Urinary bladder (tissue), 4 donors: ENCODE measurements around the gene SMPX. TPM values are rescaled to one million over a fixed set of nuclear protein-coding genes. Genes with fewer than 3 reads are reported as not detected.

Experiments used
- DNase-seq: peaks from one replicate; pipeline ENCODE4 v3.0.0-alpha.2; 2015; ENCODE audit errors: extremely low spot score
- H3K27ac ChIP-seq: one replicate; pipeline ENCODE4 v1.5.1; 2013; ENCODE audit warnings: low read depth, mild to moderate bottlenecking, moderate library complexity
- H3K36me3 ChIP-seq: one replicate; pipeline ENCODE4 v1.6.1; 2013; ENCODE audit warnings: mild to moderate bottlenecking, moderate library complexity; ENCODE audit not compliant: insufficient read depth
- H3K4me1 ChIP-seq: one replicate; pipeline ENCODE4 v1.6.1; 2013; ENCODE audit warnings: mild to moderate bottlenecking, moderate library complexity; ENCODE audit not compliant: insufficient read depth
- H3K4me3 ChIP-seq: one replicate; pipeline ENCODE4 v1.5.1; 2013; ENCODE audit warnings: low read depth, low read length
- WGBS: extraction: QIAGEN DNeasy Blood & Tissue Kit; methylation state at CpG from one replicate; pipeline ENCODE4 v1.1.7; 2013; 5-methylcytosine and 5-hydroxymethylcytosine counted together
- polyA plus RNA-seq: library from polyadenylated mRNA; stranded (reverse); fragments of 200-250 nt; gene quantifications from one replicate; pipeline ENCODE4 v1.2.3, GENCODE V29; 2013
- total RNA-seq: library from RNA; depleted of rRNA; stranded (reverse); fragments of >200 nt; gene quantifications from one replicate; pipeline ENCODE4 v1.2.3, GENCODE V29; 2014
- donor health status: healthy with polysubstance abuse.
- donor health status: healthy.

SMPX gene
- total and polyA plus RNA-seq, 2 donors: 3.6 to 47.5 TPM

- Histone ChIP-seq H3K4me1 (no peaks in the 10 kb centered on the region), H3K27ac (no peak overlapping the region), H3K4me3 (no peak overlapping the region), H3K36me3 (no peaks in the 10 kb centered on the region)
- DNase-seq: no peak
- 82% methylated on average over 4 of the region's 4 CpGs for WGBS
Measured at GRCh38 chrX:21678048-21678612, 79.8 kb downstream of the SMPX start.

GRCh38 chrX:21675931-21676330 lies 82.0 kb downstream of the SMPX start:
- WGBS: 42% methylated on average over 2 of the region's 2 CpGs
- DNase-seq: no peak
- Histone ChIP-seq H3K4me1 (no peaks in the 10 kb centered on the region), H3K36me3 (no peaks in the 10 kb centered on the region), H3K4me3 (no peak overlapping the region), H3K27ac (no peak overlapping the region)

- H3K27ac ChIP-seq: no peak overlapping the region
- 80% methylated on average over 4 of the region's 4 CpGs for WGBS
Measured at GRCh38 chrX:21674430-21675186, 83.3 kb downstream of the SMPX start.

GRCh38 chrX:21666679-21667078 lies 91.2 kb downstream of the SMPX start:
- Histone ChIP-seq H3K4me1 (no peaks in the 10 kb centered on the region), H3K4me3 (no peak overlapping the region), H3K36me3 (no peaks in the 10 kb centered on the region), H3K27ac (no peak overlapping the region)
- no peak for DNase-seq
- 87% methylated on average over 4 of the region's 4 CpGs for WGBS

More at GRCh38 chrX:21674430-21675186, 83.3 kb downstream of the SMPX start:
- DNase-seq: no peak
- Histone ChIP-seq H3K4me3 (no peak overlapping the region), H3K36me3 (no peaks in the 10 kb centered on the region), H3K4me1 (no peaks in the 10 kb centered on the region)

- no peaks in the 10 kb centered on the region for H3K4me1 ChIP-seq
- H3K4me3 ChIP-seq: no peak overlapping the region
- no peak for DNase-seq
- H3K36me3 ChIP-seq: no peaks in the 10 kb centered on the region
- WGBS: 86% methylated on average over 4 of the region's 4 CpGs
- H3K27ac ChIP-seq: no peak overlapping the region
Measured at GRCh38 chrX:21666252-21666651, 91.7 kb downstream of the SMPX start.

GRCh38 chrX:21662761-21663160 lies 95.2 kb downstream of the SMPX start:
- 86% methylated on average over 4 of the region's 4 CpGs for WGBS
- Histone ChIP-seq H3K36me3 (no peaks in the 10 kb centered on the region), H3K4me3 (no peak overlapping the region), H3K4me1 (no peaks in the 10 kb centered on the region), H3K27ac (no peak overlapping the region)
- no peak for DNase-seq

GRCh38 chrX:21661316-21661715 lies 96.6 kb downstream of the SMPX start:
- 79% methylated on average over 6 of the region's 6 CpGs for WGBS
- DNase-seq: no peak
- Histone ChIP-seq H3K4me1 (no peaks in the 10 kb centered on the region), H3K36me3 (no peaks in the 10 kb centered on the region), H3K4me3 (no peak overlapping the region), H3K27ac (no peak overlapping the region)

GRCh38 chrX:21660156-21660555 lies 97.8 kb downstream of the SMPX start:
- H3K4me1 ChIP-seq: no peaks in the 10 kb centered on the region
- DNase-seq: no peak
- no peak overlapping the region for H3K4me3 ChIP-seq
- 90% methylated on average over 2 of the region's 2 CpGs for whole genome bisulfite sequencing
- no peaks in the 10 kb centered on the region for H3K36me3 ChIP-seq
- H3K27ac ChIP-seq: no peak overlapping the region

GRCh38 chrX:21659320-21659719 lies 98.6 kb downstream of the SMPX start:
- H3K27ac ChIP-seq: no peak overlapping the region
- H3K36me3 ChIP-seq: no peaks in the 10 kb centered on the region
- no peak for DNase-seq
- WGBS: 88% methylated on average over 3 of the region's 3 CpGs
- H3K4me1 ChIP-seq: no peaks in the 10 kb centered on the region
- no peak overlapping the region for H3K4me3 ChIP-seq

GRCh38 chrX:21658746-21659145 lies 99.2 kb downstream of the SMPX start:
- no peak overlapping the region for H3K27ac ChIP-seq
- no peaks in the 10 kb centered on the region for H3K4me1 ChIP-seq
- H3K36me3 ChIP-seq: no peaks in the 10 kb centered on the region
- DNase-seq: no peak
- H3K4me3 ChIP-seq: no peak overlapping the region
- WGBS: 38% methylated on average over 23 of the region's 23 CpGs

- no peak within 1 kb of the TSS for H3K4me3 ChIP-seq
- DNase-seq: no peak
Measured at GRCh38 chrX:21658152-21658737, 99.7 kb downstream of the SMPX start, which contains the start of gene KLHL34. TSS of gene KLHL34 (minus strand) at chrX:21658330. CDS start at chrX:21657788, 542 bp downstream.

GRCh38 chrX:21657318-21658151 lies 100.4 kb downstream of the SMPX start:
- Histone ChIP-seq H3K4me3 (no peak overlapping the region), H3K4me1 (no peaks in the 10 kb centered on the region), H3K27ac (no peak overlapping the region), H3K36me3 (no peaks in the 10 kb centered on the region)
- DNase-seq: no peak
- WGBS: 61% methylated on average over 57 of the region's 57 CpGs

More at GRCh38 chrX:21658152-21658737, 99.7 kb downstream of the SMPX start, which contains the start of gene KLHL34:
- Histone ChIP-seq H3K4me1 (no peaks in the 10 kb centered on the region), H3K36me3 (no peaks in the 10 kb centered on the region), H3K27ac (no peak within 1 kb of the TSS)
- WGBS: 6% methylated on average over 60 of the region's 60 CpGs

- WGBS: 67% methylated on average over 61 of the region's 61 CpGs
Measured at GRCh38 chrX:21656587-21657317, 101.2 kb downstream of the SMPX start.

More at GRCh38 chrX:21656587-21657317, 101.2 kb downstream of the SMPX start:
- Histone ChIP-seq H3K4me3 (no peak overlapping the region), H3K36me3 (no peaks in the 10 kb centered on the region), H3K27ac (no peak overlapping the region), H3K4me1 (no peaks in the 10 kb centered on the region)
- DNase-seq: no peak
